ENCODE measurements around the gene PFKP.

Gene PFKP

DNA sequence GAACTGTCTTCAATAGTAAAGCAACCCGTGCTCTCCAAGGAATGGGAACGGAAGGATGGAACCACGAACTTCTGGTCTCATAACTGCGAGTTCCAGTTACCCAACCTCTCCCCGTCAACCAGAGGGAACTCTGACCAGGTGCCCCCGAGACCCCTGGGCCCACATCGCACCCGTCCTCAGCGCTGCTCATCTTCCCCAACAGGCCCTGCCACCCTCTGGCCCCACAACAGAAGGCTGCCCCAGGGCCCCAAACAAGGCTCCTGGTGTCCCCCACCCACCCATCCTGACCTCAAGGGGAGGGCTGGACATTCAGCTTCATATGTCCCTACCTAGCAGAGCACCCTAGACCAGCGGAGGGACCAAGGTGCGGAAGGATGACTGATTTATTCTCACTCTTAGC, 82.6 kb downstream of the PFKP start:
- no peak for DNase-seq (ENCODE audit: low spot score)
- ChIA-PET CTCF (no interaction called here), POLR2A (ENCODE audit: low non-redundant PET) (no interaction called here)
- H3K27ac ChIP-seq = no peak overlapping the region
- TF ChIP-seq, protein P1, sequence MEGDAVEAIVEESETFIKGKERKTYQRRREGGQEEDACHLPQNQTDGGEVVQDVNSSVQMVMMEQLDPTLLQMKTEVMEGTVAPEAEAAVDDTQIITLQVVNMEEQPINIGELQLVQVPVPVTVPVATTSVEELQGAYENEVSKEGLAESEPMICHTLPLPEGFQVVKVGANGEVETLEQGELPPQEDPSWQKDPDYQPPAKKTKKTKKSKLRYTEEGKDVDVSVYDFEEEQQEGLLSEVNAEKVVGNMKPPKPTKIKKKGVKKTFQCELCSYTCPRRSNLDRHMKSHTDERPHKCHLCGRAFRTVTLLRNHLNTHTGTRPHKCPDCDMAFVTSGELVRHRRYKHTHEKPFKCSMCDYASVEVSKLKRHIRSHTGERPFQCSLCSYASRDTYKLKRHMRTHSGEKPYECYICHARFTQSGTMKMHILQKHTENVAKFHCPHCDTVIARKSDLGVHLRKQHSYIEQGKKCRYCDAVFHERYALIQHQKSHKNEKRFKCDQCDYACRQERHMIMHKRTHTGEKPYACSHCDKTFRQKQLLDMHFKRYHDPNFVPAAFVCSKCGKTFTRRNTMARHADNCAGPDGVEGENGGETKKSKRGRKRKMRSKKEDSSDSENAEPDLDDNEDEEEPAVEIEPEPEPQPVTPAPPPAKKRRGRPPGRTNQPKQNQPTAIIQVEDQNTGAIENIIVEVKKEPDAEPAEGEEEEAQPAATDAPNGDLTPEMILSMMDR (conservative IDR thresholded peaks at IDR 0.05; ENCODE audit: low read depth) = no peak

DNA sequence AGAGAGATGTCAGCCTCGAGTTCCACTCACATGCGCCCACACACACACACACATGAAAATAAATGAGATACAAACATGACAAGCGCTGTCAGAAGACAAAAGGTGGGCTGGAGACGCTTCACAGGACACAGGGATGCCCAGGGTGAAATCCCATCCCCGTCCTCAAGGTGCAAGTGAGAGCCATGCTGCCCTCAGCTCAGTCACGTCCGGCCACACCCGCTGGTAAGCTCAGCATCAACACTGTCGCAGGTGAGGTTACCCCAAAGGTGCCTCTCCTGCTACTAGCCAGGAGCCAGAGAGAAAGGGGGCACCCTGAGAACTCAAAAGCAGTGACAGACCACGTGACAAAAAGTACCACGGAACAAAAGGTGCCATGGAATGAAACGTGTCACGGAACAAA, 83.0 kb downstream of the PFKP start:
- CTCF ChIA-PET = no interaction called here

DNA sequence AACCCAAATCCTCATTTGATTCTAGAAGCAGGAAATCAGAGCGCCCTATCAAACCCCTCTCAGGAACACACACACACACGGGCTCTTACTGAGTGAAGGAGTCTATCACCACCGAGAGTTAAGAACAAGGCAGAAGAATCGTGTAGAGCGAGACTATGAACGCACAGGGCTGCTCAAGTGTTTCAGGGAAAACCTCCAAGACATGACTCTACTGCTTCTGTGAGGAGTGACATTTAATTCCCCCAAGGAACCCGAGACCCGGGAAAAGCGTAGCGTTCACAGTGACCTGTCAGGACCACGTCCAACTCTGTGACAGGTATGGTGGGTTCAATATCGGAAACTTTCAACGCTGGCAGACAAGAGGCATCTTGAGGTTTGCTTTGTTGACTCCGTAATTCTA, 83.6 kb downstream of the PFKP start:
- TF ChIP-seq, protein P1 (conservative IDR thresholded peaks at IDR 0.05; ENCODE audit: low read depth) = no peak
- ChIA-PET POLR2A (ENCODE audit: low non-redundant PET) (no interaction called here), CTCF (no interaction called here)
- no peak overlapping the region for H3K27ac ChIP-seq
- no peak for DNase-seq (ENCODE audit: low spot score)

More for the DNA sequence above, 83.0 kb downstream of the PFKP start:
- TF ChIP-seq, protein P1 (conservative IDR thresholded peaks at IDR 0.05; ENCODE audit: low read depth) = no peak
- H3K27ac ChIP-seq = no peak overlapping the region
- POLR2A ChIA-PET (ENCODE audit: low non-redundant PET) = no interaction called here
- DNase-seq (ENCODE audit: low spot score) = no peak

DNA sequence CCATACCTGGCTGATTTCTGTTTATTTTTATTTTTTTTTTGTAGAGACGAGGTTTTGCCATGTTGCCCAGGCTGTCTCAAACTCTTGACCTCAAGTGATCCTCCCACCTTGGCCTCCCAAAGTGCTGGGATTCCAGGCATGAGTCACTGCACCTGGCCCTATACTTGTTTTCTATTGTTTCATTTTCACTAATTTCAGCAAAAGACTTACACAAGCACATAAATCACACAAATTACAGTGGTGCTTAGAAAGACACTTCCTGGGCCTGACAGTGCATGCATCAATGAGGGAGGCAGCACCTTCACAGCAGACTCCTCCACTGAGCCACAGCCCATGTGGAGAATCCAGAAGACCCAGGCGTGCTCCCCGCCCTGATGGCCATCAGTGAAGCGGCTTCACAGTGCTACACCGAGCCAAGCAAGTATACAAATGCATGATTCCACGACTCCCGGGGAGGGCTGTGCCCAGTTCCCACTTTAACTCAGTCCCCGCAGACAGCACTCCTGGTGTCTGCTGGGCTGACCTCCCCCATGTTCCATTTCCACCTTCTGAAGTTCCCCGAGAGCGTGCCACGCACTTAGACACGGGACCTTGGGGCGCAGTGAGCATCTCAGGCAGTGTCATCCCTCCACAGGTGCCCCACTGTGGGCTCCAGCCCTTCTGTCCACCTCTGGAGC, 84.7 kb downstream of the PFKP start:
- ChIA-PET POLR2A (ENCODE audit: low non-redundant PET) (no interaction called here), CTCF (interaction anchor here (0.6 kb wide), 1 partner anchor 62 kb away, joined by 9 read pairs; no protein-coding TSS in a partner anchor)
- TF ChIP-seq, protein P1 (conservative IDR thresholded peaks at IDR 0.05; ENCODE audit: low read depth) = no peak

DNA sequence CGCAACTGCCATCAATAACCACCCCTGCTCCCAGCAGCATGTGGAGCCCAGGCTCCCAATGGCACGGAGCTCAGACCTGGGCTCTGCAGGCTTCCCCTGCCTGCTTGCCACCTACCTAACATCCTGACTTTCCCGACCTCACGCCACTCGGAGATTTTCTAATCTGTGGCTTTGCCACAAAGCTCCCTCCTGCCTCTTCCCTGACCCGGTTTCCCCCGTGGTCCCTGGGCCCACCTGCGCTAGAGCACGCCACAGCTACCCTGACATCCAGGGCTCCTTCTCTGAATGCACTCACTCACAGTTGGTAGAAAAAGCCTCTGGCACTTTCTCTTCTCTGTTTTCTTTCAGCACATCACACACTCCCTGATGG, 85.2 kb downstream of the PFKP start:
- ChIA-PET POLR2A (ENCODE audit: low non-redundant PET) (no interaction called here), CTCF (interaction anchor here (0.6 kb wide), 2 partner anchors 41 to 63 kb away, joined by 3 to 9 read pairs; no protein-coding TSS in a partner anchor)
- no peak for DNase-seq (ENCODE audit: low spot score)
- peak overlapping the region; percentile 58 for H3K27ac ChIP-seq
- TF ChIP-seq, protein P1 (conservative IDR thresholded peaks at IDR 0.05; ENCODE audit: low read depth) = no peak

More for the DNA sequence above, 84.7 kb downstream of the PFKP start:
- peak overlapping the region; percentile 58 for H3K27ac ChIP-seq
- DNase-seq (ENCODE audit: low spot score) = no peak

DNA sequence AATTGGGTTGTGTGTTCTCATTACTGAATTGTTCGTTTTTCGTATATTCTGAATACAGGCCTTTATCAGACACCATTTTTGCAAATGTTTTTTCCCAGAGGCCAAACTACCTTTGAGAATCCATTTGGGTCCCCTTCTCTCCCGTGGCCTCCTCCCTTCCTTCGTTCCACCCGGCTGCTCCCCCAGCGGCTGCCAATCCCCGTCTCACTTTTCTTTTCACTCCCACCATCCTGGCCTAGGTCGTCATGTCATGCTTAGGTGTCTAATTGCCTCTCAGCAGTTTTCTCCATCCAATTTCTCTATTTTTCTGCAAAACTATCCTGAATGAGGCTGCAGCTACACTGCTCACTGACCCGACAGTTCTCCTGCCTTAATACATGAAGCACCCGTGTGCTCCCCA, 87.3 kb downstream of the PFKP start:
- CTCF ChIA-PET = interaction anchor here (0.6 kb wide), 1 partner anchor 34 kb away, joined by 4 read pairs; no protein-coding TSS in a partner anchor
- H3K27ac ChIP-seq = no peak overlapping the region
- POLR2A ChIA-PET (ENCODE audit: low non-redundant PET) = no interaction called here
- TF ChIP-seq, protein P1 (conservative IDR thresholded peaks at IDR 0.05; ENCODE audit: low read depth) = no peak
- DNase-seq (ENCODE audit: low spot score) = no peak

Data from RWPE1 (cell line).